Fibroblast of gingiva (primary cell): ENCODE results near the gene GASK1B.

Experiments used
- DNase-seq: peaks from one replicate; pipeline ENCODE4 v3.0.0-alpha.2; 2011; ENCODE audit warnings: low read depth

Gene GASK1B

DNA sequence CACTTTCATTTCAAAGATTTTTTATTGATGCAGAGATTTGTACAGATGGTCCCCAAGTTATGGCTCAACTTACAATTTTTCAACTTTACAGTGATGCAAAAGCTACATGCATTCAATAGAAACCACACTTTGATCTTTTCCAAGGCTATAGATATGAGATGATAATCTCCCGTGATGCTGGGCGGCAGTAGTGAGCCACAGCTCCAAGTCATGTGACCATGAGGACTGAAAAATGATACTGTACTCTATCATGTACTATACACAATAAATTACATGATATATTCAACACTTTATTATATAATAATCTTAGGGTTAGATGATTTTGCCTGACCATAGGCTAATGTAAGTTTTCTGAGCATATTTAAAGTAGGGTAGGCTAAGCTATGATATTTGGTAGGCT, 14.0 kb upstream of the GASK1B start:
- DNase-seq, result no peak

DNA sequence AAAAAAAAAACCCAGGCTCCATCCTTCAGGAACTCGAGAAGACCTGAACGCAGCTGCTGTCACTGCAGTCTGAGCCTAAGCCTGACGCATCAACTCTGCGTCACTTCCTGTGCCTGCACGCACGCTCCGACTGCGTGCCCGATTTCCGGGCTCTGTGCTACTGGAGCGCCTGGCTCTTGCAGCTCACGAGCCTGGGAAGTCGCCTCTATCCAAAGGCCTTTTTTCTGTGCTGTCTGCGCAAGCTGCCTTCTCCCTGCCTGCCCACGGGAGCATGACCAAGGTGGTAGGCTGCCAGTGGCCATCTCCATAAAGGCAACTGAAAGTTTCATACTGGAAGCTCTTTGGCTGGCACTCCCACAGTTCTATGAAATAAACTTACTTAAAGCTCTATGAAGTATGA, 9.9 kb upstream of the GASK1B start:
- peak; percentile 15 for DNase-seq

DNA sequence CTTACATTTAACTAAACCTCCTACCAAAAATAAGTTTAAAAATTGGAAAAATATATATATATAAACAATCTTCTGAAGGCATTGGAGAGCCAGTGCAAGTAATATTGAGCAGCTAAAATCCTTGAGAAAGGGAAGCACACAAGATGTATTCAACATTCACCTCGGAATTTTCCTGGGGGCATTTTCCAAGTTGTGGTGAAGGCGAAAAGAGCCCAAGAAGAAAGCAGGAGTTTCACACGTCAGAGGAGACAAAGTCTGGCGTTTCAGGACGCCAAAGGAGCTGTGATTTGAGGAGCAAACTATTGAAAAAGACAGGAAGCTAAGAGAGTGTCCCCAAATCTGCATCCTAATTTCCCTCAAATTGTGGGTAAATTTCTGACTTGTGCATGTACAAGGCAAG, 9.1 kb upstream of the GASK1B start:
- no peak for DNase-seq

DNA sequence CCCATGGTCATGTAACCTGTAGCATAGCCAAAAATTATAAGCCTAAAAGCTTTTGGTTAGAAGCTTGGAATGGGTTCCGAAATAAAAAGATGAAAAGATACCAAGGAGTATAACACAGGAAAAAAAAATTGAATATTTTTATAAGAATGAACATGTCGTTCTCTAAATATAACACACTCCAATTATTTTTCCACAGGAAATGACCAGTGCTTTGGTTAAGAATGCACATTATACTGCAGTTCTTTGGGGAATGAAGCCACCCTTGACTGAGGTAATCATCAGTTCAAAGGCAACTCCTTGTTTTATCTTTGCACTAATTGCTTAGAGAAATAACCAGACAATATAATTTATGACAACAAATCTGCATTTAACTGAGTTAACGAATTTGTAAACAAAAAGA, 6.6 kb upstream of the GASK1B start:
- DNase-seq, result no peak

DNA sequence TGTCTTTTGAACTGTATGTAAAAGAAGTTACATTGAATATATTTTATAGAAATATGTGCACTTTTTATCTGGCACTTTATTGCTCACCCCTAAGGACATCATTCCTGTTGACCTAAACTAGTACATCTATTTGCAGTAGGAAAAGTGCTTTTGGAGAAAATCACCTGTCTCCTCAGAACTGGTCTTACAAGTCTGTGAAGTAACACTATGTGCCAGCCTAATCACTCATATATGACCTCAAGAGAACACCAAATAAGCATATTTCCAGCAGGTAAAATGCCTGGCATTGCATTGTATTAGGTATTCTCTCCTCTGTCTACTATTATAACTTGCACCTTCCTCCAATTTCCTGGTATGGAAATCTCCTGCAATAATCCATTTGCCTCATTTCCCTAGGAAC, 4.0 kb upstream of the GASK1B start:
- no peak for DNase-seq

DNA sequence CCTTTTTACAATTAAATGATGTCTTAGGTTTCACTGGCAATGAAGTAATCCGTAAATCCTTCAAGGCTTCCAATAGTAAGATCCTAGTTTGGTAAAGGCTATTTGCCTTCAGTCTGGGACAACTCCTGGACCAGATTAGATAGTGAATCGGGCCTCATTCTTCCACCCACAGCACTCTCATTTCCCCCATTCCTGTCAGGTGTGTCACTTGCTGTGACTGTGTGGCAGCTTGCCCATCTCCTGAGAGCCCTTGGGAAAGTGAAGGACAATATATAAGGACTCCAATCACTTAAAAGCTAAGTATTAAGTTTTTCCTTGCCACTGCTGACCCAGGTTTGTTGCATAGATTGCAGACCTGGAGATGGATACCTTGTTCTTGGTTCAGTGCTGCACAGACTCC, 3.3 kb upstream of the GASK1B start:
- no peak for DNase-seq

DNA sequence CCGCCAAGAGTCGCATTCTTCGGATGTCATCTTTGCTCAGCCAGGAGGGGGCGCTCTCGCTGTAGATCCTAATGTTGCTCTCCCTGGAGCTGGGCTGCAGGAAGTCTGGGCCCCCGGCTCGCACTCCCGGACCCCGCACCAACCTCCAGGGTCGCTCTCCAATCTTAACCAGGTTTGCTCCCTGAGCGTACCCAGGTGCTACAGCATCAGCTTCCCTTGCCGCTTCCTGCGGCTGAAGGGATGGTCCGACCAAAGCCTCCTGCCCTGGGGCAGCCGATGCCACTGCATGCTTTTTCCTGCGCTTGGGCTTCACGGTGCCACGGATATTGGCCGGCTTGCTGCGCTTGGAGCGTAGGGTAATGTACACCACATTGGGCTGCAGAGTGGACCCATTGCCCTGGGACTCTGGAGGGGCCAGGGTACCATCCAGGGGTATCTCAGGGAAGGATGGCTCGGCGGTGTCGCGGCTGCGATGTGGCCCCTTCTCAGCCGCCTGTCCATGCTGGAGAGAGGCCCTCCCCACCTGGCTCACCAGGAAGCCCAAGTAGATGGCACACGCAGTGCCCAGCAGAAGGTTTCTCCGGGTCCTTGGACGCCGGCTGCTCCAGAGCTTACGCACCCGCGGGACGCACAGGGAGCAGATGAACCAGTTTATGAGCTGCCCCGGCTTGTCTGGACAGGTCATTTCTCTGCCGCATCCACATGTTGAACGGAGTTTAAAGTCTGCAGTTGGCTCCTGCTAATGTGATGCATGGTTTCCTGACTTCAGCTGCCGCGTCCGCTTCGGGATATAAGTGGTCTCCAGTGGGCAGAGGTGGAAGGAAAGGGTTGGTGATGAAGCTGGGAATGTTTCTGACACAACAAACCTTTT, 1.9 kb downstream of the GASK1B start:
- DNase-seq, result peak; percentile 10

DNA sequence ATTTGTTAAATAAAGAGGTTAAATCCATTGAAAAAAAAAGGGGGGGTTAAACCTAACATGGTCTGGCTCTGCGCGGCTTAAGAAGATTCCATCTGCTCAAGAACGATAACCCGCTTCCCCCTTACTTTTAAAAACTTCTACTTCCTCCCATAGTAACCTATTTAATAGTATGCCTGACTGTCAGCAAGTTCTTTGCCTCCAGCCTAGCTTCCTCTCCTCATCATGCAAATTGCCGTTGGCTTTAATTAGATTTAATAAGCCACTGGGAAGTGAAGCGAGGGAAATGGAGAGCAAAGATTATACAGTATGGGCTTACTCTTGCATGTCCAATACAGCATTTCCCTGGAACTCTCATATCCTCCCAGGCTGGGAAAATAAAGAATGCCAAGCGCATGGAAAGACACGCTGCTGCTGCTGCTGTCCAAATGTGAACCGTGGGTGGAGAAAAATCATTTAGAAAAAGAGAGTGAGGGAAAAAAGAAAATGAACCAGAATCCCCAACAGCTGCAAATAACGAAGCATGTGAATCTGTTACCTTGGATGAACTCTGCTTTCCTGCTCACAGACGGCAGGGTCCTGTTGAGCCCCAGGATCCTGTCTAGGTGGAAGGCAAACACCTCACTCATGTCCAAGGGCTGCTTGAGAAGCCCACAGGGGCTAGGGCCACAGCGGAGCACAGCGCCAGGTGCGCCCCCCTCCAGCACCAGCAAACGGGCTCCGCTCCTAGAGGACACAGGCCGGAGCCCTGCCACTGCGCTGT, 2.7 kb downstream of the GASK1B start:
- DNase-seq, result peak; percentile 13

DNA sequence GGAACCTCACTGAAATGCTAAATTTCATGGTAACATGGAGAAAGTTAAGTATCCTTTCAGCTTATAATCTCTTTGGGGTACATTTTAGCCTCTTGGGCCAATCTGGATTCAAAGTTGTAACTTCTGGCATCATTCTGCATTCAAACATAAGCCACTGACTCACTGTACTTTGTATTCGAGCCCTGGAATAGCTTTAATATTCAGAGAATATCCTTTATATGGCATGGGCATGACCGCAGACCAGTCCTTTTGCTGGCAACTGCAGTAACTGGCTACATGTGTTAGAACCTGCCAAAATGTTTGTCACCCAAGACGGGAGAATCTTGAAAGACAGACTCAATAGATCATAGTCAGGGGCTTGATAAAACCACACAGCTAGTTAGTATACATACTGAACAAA, 3.3 kb downstream of the GASK1B start:
- DNase-seq, result no peak

DNA sequence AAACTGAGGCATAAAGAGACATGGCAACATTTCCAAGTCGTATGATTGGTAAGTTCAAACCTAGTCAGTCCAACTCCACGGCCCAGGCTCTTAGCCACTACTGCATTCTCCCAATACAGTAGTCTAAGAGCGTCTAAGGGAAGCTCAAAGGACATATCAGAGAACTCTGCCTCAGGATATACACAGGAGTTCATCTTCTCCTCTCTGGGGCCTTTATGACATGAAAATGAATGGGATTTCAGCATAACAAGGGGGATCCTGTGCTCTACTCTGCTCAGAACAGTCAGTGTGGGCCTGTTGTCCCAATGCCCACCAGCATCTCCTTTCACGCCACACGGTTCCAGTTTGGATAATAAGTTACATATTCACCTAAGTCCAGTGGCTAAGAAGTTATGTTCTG, 4.2 kb downstream of the GASK1B start:
- DNase-seq, result no peak

DNA sequence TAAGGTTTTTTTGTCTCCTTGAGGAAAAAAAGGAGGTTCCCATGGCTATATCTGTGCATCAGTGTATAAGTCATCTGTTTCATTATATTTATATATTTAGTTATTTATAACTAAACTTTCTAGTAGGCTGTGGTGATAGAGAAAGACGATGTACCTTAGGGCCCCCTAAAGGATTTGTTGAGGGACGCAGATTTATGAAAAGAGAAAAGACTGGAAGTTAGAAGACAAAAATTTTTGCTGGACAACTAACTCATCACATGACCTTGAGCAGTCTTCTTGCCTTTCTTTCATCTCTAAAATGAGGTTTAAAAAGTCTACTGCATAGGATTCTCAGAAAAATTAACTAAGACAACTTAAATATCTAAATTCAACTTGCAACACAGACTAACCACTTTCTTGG, 6.1 kb downstream of the GASK1B start:
- no peak for DNase-seq

DNA sequence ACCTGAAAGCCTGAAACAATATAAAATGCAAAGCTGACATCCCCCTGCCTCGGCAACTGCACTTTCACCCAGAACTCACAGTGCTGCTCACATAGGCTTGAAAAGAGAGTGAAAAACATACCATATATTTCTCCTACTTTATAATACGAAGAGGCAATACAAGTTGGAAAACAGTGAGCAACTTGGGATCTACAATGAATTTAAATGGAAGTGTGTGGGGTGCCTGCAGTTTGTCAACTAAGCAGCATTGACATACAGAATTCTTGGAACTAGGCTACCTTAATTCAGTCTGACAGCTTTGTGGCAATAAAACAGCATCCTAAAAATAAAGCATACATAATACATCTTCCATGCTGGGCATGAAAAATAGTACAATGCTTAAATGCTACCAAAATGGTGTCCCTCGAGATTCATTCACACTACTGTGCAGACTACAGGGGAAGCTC, 8.0 kb downstream of the GASK1B start:
- no peak for DNase-seq

DNA sequence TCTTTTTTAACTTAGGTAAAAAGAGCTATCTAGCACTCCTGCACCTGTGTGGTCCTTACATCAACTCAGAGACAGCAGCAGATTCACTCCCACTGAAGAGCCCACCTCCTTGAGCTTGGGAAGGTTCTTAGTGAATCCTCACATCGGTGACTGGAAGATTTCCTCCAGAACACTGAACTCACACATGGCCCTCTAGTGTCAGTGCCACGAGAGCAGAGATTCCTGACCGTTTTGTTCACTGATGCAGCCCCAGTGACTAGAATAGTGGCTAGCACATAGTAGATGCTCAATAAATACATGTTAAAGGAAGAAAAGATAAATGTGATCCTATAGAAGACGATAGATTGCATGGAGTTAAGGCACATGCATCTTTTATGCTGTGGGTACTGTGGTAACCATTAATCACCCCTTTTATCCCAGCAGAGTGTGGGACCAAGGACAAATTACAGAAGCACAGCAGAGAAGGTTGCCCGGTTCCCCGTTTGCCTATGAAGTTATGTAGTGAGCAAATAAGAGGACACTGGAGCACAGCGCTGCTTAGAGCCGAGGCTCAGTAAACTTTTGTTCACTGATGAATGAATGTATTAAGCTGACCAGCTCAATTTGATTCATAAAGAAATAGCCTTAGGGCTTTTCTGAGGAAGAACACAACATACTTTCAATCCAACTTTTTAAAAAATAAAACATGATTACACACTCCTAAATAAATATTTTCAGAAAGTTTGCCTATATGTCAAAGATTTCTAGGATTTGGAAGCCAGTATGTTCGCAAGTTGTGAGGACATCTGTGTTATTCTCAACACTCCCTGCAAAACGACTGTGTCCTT, 8.7 kb downstream of the GASK1B start:
- no peak for DNase-seq

DNA sequence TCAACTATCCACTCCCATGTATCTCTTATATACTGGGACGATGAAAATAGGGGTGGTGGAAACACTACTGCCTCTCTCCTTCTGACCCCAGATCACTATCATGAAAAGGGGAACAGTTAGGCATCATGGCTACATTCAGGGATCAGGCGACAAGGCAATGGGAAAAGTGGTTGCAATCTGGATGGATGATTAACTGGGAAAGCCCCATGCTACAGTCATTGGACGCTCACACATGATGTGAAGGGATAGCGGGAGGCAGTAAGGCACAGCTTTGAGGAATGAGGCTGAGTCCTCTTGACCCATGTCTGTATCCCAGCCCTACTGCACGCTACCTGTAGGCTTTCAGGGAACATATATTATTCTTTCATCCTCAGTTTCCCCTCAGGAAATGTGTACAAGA, 10.2 kb downstream of the GASK1B start:
- DNase-seq, result no peak

DNA sequence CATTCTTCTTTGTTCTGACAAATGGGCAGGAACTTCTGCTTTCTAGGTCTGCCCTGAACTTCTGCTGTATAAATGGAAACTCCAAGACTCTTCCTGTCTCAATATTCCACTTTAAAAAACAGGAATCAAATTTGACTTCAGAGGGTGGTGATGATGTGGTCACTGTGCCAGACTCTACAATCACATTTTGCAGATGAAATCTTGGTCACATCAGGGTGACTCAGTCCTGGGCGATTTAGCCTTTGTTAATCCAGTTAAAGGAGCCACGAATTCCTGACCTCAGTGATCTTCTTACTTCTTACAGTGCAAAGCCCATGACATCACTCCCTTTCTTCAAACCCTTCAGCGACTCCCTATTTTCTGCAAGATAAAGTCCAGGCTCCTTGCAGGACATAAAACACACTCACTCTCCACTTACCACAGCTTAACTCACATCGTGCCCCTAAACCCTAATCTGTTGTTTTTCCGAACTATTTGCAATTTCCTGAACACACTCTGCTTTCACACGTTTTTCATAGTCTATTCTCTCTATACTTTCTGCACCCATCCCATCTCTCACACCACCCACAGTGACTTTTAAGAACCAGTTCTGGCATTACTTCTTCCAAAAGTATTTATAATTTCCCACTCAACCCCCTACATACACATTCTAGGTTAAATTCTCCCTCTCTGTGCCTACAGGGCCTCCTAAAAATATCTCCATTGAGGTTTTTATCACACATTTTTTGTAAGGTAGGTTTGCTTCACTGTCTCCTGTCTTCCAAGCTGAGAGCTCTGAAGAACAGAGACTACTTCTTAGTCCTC, 11.1 kb downstream of the GASK1B start:
- peak; percentile 44 for DNase-seq

DNA sequence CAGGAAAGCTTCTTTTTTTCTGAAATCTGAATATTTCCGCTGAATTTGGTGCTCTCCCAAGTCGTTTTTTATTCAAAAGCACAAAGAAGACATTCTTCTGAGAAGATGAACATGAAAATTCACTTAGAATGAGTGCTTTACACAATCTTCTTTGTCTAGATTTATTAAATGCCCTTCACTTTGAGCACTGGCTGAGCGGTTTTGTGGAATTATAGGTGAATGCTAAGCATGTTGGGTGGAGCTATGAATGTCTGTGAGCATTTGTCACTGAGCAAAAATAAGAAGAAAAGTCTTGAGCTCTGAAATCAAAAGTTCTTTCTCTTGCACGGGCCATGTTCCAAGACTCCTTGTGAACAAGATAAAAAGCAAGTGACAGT, 13.1 kb downstream of the GASK1B start:
- DNase-seq, result no peak

DNA sequence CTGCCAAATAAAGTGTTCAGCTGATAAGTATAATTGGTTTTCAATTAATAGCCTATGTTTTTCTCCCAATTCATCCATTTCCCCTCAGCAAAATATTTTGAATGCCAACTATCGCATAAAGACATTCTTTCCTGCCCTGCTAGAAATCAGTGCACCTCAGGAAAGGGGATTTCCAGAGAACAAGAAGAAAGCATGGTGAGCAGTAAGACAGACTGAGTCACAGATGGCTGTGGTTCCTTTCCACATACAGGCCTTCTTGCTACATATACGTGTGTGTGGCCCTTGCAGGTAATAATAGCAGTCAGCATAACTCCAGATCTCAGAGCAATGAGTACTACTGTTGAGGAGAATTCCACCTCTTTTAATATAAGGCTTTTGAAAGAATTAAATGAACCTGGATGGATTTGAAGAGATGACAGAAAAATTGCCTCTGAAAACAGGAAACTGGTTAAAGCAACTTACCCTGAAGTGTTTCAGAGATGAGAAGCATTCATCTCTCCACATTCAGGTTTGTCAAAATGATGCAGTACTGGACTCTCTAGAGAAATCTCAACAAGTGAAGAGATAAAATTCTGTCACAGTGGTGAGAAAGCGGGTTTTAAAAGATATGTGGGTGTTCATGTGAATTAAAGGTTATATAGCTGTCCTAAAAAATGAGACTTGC, 13.6 kb downstream of the GASK1B start:
- DNase-seq, result no peak

DNA sequence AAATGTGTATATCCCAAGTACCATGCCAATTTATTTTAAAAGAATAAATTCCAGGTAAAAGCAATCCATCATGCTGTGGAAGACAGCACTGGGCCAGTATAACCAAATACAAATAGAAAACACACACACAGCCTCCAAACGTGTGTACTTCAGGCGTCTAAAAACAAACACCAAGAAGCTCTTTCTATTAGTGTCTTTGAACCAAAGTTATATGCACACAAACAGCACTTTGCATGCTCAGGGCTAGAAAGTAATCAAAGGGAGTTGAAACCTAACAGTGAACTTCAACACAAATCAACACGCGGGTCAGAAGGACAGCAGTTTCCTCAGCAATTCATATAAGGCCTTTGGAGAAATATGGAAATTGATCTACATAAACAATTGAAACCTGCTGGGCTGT, 15.4 kb downstream of the GASK1B start:
- DNase-seq, result no peak

DNA sequence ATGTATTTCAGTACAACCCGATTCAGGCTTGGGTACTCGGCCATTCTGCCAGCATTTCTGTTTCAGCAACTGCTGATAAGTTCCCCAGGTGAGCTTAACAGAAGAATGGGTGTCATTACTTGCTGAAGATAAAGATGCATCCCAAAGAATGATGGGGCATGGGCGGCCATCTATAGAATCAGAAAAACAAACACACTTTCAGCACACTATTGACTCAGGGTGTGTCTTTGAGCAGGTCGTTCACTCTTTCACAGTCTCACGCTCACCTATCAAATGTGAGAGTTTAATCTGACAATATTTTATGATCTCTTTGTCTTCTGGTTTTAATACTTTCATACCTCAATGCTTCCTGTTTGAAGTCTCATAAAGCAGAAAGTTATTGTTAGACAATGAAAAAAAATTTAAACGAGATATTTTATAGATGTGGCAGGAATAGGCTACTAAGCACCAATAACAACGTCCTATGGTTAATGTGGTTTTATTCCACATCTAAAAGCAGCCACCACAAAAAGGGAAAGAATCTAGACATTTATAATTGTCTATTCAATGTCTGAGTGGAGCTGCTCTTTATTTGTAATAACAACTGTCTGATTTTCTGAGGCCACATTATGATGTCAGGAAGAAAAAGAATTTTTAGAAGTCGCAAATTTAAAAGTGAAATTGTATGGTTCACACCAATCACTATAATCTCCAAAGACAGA, 17.0 kb downstream of the GASK1B start:
- DNase-seq, result no peak

DNA sequence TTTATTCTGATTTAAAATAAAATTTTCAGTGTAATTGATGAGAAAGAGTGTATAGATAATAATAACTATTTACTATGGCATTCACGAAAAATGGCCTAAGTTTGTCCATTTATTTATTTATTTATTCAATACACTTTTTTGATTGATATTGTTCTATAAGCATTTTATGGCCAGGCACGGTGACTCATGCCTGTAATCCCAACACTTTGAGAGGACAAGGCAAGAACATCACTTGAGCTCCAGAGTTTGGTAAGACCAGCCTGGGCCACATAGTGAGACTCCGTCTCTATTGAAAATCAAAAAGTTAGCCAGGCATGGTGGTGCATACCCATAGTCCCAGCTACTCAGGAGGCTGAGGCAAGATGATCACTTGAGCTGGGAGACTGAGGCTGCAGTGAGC, 25.7 kb downstream of the GASK1B start:
- no peak for DNase-seq

DNA sequence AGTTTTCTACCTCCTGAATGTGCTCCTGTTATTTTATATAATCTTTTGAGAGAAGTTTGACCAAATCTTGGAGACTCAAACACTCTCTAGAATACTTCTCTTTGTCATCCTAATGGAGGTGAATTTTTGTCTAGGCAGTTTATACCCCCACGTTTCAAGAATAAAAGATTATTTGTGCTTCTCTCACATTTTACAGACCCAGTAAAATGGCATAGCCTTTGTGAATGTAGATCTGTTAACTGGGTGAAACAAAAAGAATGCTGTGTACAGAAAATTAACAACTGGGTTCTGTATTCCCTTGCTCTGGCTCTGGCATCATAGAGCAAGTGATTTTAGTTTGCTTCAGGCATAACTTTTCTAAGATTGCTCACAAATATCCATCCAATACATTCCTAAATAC, 26.1 kb downstream of the GASK1B start:
- DNase-seq, result no peak
